K562 (cell line): ENCODE results near the gene WDR46. TPM values are rescaled to one million over a fixed set of nuclear protein-coding genes. Genes with fewer than 3 reads are reported as not detected.
A peak's percentile ranks its signal among the peaks of the same experiment; 100 is the strongest.

Source experiments
- BCL6 ChIP-seq: fragments of 250-450 bp; sonication (Bioruptor Pico); IDR thresholded peaks from 2 replicates; pipeline ENCODE4 v1.4.0; 2020
- BHLHE40 ChIP-seq: IDR thresholded peaks from 2 replicates; pipeline ENCODE4 v1.6.1; 2011; ENCODE audit warnings: low read length, improper control_type of control experiment
- CBX5 ChIP-seq: IDR thresholded peaks from 2 replicates; pipeline ENCODE4 v1.6.1; 2014; ENCODE audit warnings: low read depth, borderline replicate concordance
- DEAF1 ChIP-seq: fragments of 450-650 bp; formaldehyde crosslinking; IDR thresholded peaks from 2 replicates; pipeline ENCODE4 v1.4.0; 2020; ENCODE audit warnings: mild to moderate bottlenecking, moderate library complexity
- ELF1 ChIP-seq: fragments of 200-800 bp; sonication (Bioruptor generic); IDR thresholded peaks from 2 replicates; pipeline ENCODE4 v1.6.1; 2016; ENCODE audit warnings: missing genetic modification characterization, missing compliant biosample characterization
- HMGN3 ChIP-seq: IDR thresholded peaks from 2 replicates; pipeline ENCODE4 v1.6.1; 2011; ENCODE audit warnings: borderline replicate concordance, low read depth, mild to moderate bottlenecking, mixed read lengths, low read length; ENCODE audit not compliant: insufficient read length; ENCODE audit errors: extremely low read depth
- MEIS2 ChIP-seq: fragments of 450-650 bp; IDR thresholded peaks from 2 replicates; pipeline ENCODE4 v1.6.1; 2014; ENCODE audit warnings: mild to moderate bottlenecking; ENCODE audit not compliant: partially characterized antibody
- NCOA6 ChIP-seq: fragments of 450-650 bp; IDR thresholded peaks from 2 replicates; pipeline ENCODE4 v1.6.1; 2017; ENCODE audit warnings: mild to moderate bottlenecking
- NFIC ChIP-seq: fragments of 450-650 bp; IDR thresholded peaks from 2 replicates; pipeline ENCODE4 v1.6.1; 2017; ENCODE audit warnings: mild to moderate bottlenecking, inconsistent platforms
- POLR2H ChIP-seq: IDR thresholded peaks from 2 replicates; pipeline ENCODE4 v1.6.1; 2016; ENCODE audit warnings: missing genetic modification characterization, low read depth, mild to moderate bottlenecking, control low read depth, missing compliant biosample characterization, moderate library complexity
- SMC3 ChIP-seq: conservative IDR thresholded peaks from 2 replicates; pipeline ENCODE4 v1.6.1; 2011; ENCODE audit warnings: low read depth, low read length, improper control_type of control experiment; ENCODE audit not compliant: insufficient read depth
- TBL1XR1 ChIP-seq, 2 experiments: IDR thresholded peaks; 2 replicates each; pipeline ENCODE4 v1.6.1; 2012; ENCODE audit warnings: improper control_type of control experiment in 2 of 2, low read length in 2 of 2, mild to moderate bottlenecking in 1 of 2
- ZC3H8 ChIP-seq: fragments of 450-650 bp; IDR thresholded peaks from 2 replicates; pipeline ENCODE4 v1.6.1; 2017
- ZNF644 ChIP-seq: fragments of 200-800 bp; sonication (Bioruptor generic); IDR thresholded peaks from 2 replicates; pipeline ENCODE4 v1.6.1; 2016; ENCODE audit warnings: low read depth, missing genetic modification characterization, missing compliant biosample characterization
- ZSCAN32 ChIP-seq: fragments of 450-650 bp; formaldehyde crosslinking; IDR thresholded peaks from 2 replicates; pipeline ENCODE4 v1.4.0; 2020; ENCODE audit warnings: mild to moderate bottlenecking, moderate library complexity
- polyA plus RNA-seq, 8 experiments: library from polyadenylated mRNA; depleted of rRNA in 4 of 8; stranded (reverse) in 5 of 8; unstranded in 3 of 8; fragments of >200 nt; fragmentation: Nextera tagmentation in 2 of 8; fragmentation: Illumina TruSeq in 1 of 8; extraction: Ambion mirVana in 2 of 8; extraction: Trizol in 1 of 8; gene quantifications; 2 replicates each; pipeline versions ENCODE4 v1.2.1 to v1.2.3, GENCODE V29; 2011 to 2014; ENCODE audit warnings: inconsistent platforms in 1 of 8, missing spikeins in 1 of 8
- total RNA-seq, 7 experiments: library from RNA; depleted of rRNA in 6 of 7; stranded (reverse); fragments of >200 nt in 6 of 7; fragmentation: Illumina TruSeq in 2 of 7; extraction: Trizol in 2 of 7; gene quantifications; 2 replicates each; pipeline versions ENCODE4 v1.2.1 to v1.2.3, GENCODE V29; 2011 to 2021; ENCODE audit warnings: low replicate concordance in 1 of 7
- TF ChIP-seq, protein P1 (sequence below): IDR thresholded peaks from 2 replicates; pipeline ENCODE4 v1.6.1; 2011; ENCODE audit warnings: borderline replicate concordance, low read depth, mild to moderate bottlenecking, moderate library complexity, low read length; ENCODE audit not compliant: insufficient read depth, poor library complexity, severe bottlenecking
- TF ChIP-seq, protein P2 (sequence below): fragments of 450-650 bp; IDR thresholded peaks from 2 replicates; pipeline ENCODE4 v1.7.1; 2018; ENCODE audit warnings: mild to moderate bottlenecking, low read depth; ENCODE audit not compliant: partially characterized antibody
- TF ChIP-seq, protein P3 (sequence below), 2 experiments: fragments of 450-650 bp; IDR thresholded peaks; 2 replicates each; pipeline ENCODE4 v1.6.1; 2016
- TF ChIP-seq, protein P4 (sequence below): fragments of 450-650 bp; IDR thresholded peaks from 2 replicates; pipeline ENCODE4 v1.6.1; 2016; ENCODE audit warnings: antibody characterized with exemption

Gene WDR46
- total and polyA plus RNA-seq, 9 of the 15 experiments (the other 6 are each of a cell fraction or from before 2014, with no cell fraction given) = 8.9 to 146 (median 93.1) TPM

DNA sequence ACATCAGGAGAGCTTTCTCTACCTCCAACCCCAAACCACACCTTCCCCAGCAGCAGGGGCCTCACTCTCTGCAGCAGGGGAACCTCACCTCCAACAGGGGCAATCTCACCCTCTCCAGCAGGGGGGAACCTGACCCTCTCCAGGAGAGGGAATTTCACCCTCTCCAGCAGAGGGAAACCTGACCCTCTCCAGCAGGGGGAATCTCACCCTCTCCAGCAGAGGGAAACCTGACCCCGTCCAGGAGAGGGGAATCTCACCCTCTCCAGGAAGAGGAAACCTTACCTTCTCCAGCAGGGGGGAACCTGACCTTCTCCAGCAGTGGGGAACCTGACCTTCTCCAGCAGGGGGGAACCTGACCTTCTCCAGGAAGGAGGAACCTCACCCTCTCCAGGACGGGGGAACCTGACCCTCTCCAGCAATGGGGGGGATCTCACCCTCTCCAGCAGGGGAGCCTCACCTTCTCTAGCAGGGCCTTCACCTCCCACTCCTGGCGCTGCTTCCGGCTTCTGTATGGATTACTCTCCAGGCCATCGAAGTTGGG lies 9.0 kb downstream of the WDR46 start (continued):
- TF ChIP-seq ZNF644 (tag) = no peak
- no peak for TF ChIP-seq BCL6
- TF ChIP-seq SMC3 = peak; percentile 95
- TF ChIP-seq, protein P1, sequence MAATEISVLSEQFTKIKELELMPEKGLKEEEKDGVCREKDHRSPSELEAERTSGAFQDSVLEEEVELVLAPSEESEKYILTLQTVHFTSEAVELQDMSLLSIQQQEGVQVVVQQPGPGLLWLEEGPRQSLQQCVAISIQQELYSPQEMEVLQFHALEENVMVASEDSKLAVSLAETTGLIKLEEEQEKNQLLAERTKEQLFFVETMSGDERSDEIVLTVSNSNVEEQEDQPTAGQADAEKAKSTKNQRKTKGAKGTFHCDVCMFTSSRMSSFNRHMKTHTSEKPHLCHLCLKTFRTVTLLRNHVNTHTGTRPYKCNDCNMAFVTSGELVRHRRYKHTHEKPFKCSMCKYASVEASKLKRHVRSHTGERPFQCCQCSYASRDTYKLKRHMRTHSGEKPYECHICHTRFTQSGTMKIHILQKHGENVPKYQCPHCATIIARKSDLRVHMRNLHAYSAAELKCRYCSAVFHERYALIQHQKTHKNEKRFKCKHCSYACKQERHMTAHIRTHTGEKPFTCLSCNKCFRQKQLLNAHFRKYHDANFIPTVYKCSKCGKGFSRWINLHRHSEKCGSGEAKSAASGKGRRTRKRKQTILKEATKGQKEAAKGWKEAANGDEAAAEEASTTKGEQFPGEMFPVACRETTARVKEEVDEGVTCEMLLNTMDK = peak; percentile 65
- peak; percentile 79 for TF ChIP-seq DEAF1 (CRISPR knock-in tag)
- TF ChIP-seq NCOA6 = no peak
- TF ChIP-seq, protein P2, sequence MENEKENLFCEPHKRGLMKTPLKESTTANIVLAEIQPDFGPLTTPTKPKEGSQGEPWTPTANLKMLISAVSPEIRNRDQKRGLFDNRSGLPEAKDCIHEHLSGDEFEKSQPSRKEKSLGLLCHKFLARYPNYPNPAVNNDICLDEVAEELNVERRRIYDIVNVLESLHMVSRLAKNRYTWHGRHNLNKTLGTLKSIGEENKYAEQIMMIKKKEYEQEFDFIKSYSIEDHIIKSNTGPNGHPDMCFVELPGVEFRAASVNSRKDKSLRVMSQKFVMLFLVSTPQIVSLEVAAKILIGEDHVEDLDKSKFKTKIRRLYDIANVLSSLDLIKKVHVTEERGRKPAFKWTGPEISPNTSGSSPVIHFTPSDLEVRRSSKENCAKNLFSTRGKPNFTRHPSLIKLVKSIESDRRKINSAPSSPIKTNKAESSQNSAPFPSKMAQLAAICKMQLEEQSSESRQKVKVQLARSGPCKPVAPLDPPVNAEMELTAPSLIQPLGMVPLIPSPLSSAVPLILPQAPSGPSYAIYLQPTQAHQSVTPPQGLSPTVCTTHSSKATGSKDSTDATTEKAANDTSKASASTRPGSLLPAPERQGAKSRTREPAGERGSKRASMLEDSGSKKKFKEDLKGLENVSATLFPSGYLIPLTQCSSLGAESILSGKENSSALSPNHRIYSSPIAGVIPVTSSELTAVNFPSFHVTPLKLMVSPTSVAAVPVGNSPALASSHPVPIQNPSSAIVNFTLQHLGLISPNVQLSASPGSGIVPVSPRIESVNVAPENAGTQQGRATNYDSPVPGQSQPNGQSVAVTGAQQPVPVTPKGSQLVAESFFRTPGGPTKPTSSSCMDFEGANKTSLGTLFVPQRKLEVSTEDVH = peak; percentile 60
- TF ChIP-seq NFIC = peak; percentile 7; the same call in 1 of the 2 replicates
- TF ChIP-seq CBX5 = no peak
- TF ChIP-seq TBL1XR1 (IDR thresholded peaks at IDR 0.05; ENCODE audit: low read length in 2 of 2) = peak in 1 of 2 experiments; percentile 39; a peak in 1 of 4 replicates
- TF ChIP-seq, protein P3, sequence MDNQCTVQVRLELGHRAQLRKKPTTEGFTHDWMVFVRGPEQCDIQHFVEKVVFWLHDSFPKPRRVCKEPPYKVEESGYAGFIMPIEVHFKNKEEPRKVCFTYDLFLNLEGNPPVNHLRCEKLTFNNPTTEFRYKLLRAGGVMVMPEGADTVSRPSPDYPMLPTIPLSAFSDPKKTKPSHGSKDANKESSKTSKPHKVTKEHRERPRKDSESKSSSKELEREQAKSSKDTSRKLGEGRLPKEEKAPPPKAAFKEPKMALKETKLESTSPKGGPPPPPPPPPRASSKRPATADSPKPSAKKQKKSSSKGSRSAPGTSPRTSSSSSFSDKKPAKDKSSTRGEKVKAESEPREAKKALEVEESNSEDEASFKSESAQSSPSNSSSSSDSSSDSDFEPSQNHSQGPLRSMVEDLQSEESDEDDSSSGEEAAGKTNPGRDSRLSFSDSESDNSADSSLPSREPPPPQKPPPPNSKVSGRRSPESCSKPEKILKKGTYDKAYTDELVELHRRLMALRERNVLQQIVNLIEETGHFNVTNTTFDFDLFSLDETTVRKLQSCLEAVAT (IDR thresholded peaks at IDR 0.05) = peak in 1 of 2 experiments; percentile 97; a peak in 2 of 4 replicates
- TF ChIP-seq ELF1 (tag) = peak; percentile 82
- TF ChIP-seq POLR2H (tag) = no peak
- TF ChIP-seq ZC3H8 = 0 out of 2 replicates have a peak, but pooled peaks have one; percentile 43
- TF ChIP-seq HMGN3 = no peak
- TF ChIP-seq MEIS2 = no peak
- no peak for TF ChIP-seq ZSCAN32 (CRISPR knock-in tag)
- peak; percentile 44 for TF ChIP-seq BHLHE40
- TF ChIP-seq, protein P4, sequence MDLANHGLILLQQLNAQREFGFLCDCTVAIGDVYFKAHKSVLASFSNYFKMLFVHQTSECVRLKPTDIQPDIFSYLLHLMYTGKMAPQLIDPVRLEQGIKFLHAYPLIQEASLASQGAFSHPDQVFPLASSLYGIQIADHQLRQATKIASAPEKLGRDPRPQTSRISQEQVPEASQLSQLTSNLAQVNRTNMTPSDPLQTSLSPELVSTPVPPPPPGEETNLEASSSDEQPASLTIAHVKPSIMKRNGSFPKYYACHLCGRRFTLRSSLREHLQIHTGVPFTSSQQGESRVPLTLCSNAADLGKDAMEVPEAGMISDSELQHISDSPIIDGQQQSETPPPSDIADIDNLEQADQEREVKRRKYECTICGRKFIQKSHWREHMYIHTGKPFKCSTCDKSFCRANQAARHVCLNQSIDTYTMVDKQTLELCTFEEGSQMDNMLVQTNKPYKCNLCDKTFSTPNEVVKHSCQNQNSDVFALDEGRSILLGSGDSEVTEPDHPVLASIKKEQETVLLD = peak; percentile 52; the same call in 1 of the 2 replicates
